Left renal pelvis (tissue), 4 donors: ENCODE data around the gene KRT6A. TPM values are rescaled to one million over a fixed set of nuclear protein-coding genes. Genes with fewer than 3 reads are reported as not detected.

Source experiments
- DNase-seq, 4 donors: peaks; one replicate each; pipeline ENCODE4 v3.0.0-alpha.2; 2013; ENCODE audit warnings: low read depth in 4 of 4, low spot score in 3 of 4
- polyA plus RNA-seq, 4 donors: library from polyadenylated mRNA; unstranded; fragments of 120-200 nt; gene quantifications; one replicate each; pipeline ENCODE4 v1.2.1, GENCODE V29; 2013; ENCODE audit not compliant: insufficient read length in 4 of 4

The KRT6A gene
- under 1 TPM in 1 of 4 donors, not detected in 3; 0.07 TPM for polyA plus RNA-seq

- DNase-seq, result no peak
Observed at GRCh38 chr12:52493172-52493571, at the start of gene KRT6A. Gene KRT6A, minus strand, starts transcription at chr12:52493257. Its CDS starts 69 bp downstream, at chr12:52493188.

GRCh38 chr12:52542157-52542556, 49.1 kb upstream of the KRT6A start:
- no peak for DNase-seq

GRCh38 chr12:52541709-52542108, 48.7 kb upstream of the KRT6A start:
- DNase-seq, result no peak

GRCh38 chr12:52540531-52540930, 47.5 kb upstream of the KRT6A start:
- DNase-seq, result no peak

GRCh38 chr12:52539821-52540173, 46.7 kb upstream of the KRT6A start:
- no peak for DNase-seq

- DNase-seq, result peak in 2 of 4 donors; percentile 3 to 12
Observed at GRCh38 chr12:52539083-52539820, 46.2 kb upstream of the KRT6A start.

GRCh38 chr12:52537101-52537500, 44.0 kb upstream of the KRT6A start:
- DNase-seq, result no peak

- DNase-seq, result no peak
Observed at GRCh38 chr12:52535574-52535973, 42.5 kb upstream of the KRT6A start.

- no peak for DNase-seq
Observed at GRCh38 chr12:52534482-52534881, 41.4 kb upstream of the KRT6A start.

- DNase-seq, result no peak
Observed at GRCh38 chr12:52533686-52534470, 40.8 kb upstream of the KRT6A start.

GRCh38 chr12:52532636-52533035, 39.6 kb upstream of the KRT6A start:
- DNase-seq, result no peak

- no peak for DNase-seq
Observed at GRCh38 chr12:52531566-52532300, 38.7 kb upstream of the KRT6A start.

- DNase-seq, result no peak
Observed at GRCh38 chr12:52530905-52531304, 37.8 kb upstream of the KRT6A start.

GRCh38 chr12:52530366-52530765, 37.3 kb upstream of the KRT6A start:
- no peak for DNase-seq

- DNase-seq, result no peak
Observed at GRCh38 chr12:52529846-52530245, 36.8 kb upstream of the KRT6A start.

- DNase-seq, result no peak
Observed at GRCh38 chr12:52529417-52529816, 36.4 kb upstream of the KRT6A start.

GRCh38 chr12:52528641-52529143, 35.6 kb upstream of the KRT6A start:
- no peak for DNase-seq

GRCh38 chr12:52527121-52527800, 34.2 kb upstream of the KRT6A start:
- no peak for DNase-seq

GRCh38 chr12:52526511-52526951, 33.5 kb upstream of the KRT6A start:
- DNase-seq, result no peak
